SJCRH30 (cell line): ENCODE measurements around the gene PLA2G4F. TPM values are rescaled to one million over a fixed set of nuclear protein-coding genes. Genes with fewer than 3 reads are reported as not detected.

Experiments used
- DNase-seq, 2 experiments: peaks; one replicate each; pipeline ENCODE4 v3.0.0-alpha.2; 2015 to 2020
- H3K27ac ChIP-seq: fragments of 250-450 bp; sonication (Bioruptor Pico); 2 replicates; pipeline ENCODE4 v1.5.1; 2020; ENCODE audit warnings: mild to moderate bottlenecking, moderate library complexity
- H3K27me3 ChIP-seq: fragments of 250-450 bp; sonication (Bioruptor Pico); 2 replicates; pipeline ENCODE4 v1.5.1; 2020; ENCODE audit warnings: mild to moderate bottlenecking, moderate library complexity
- H3K36me3 ChIP-seq: fragments of 250-450 bp; sonication (Bioruptor Pico); 2 replicates; pipeline ENCODE4 v1.5.1; 2020; ENCODE audit warnings: mild to moderate bottlenecking, moderate library complexity
- H3K4me1 ChIP-seq: fragments of 250-450 bp; sonication (Bioruptor Pico); 2 replicates; pipeline ENCODE4 v1.5.1; 2020; ENCODE audit warnings: mild to moderate bottlenecking, moderate library complexity
- H3K4me3 ChIP-seq: fragments of 250-450 bp; sonication (Bioruptor Pico); 2 replicates; pipeline ENCODE4 v1.5.1; 2020; ENCODE audit warnings: mild to moderate bottlenecking, moderate library complexity
- H3K9me3 ChIP-seq: fragments of 250-450 bp; sonication (Bioruptor Pico); replicated peaks from 2 replicates; pipeline ENCODE4 v1.5.1; 2020; ENCODE audit warnings: mild to moderate bottlenecking, moderate library complexity
- total RNA-seq: library from RNA; depleted of rRNA; stranded (reverse); fragments of >200 nt; shearing (Covaris generic); gene quantifications from 2 replicates; pipeline ENCODE4 v1.2.3, GENCODE V29; 2014

The PLA2G4F gene
- total RNA-seq, 1 experiment from 2014 or later: not detected

DNA sequence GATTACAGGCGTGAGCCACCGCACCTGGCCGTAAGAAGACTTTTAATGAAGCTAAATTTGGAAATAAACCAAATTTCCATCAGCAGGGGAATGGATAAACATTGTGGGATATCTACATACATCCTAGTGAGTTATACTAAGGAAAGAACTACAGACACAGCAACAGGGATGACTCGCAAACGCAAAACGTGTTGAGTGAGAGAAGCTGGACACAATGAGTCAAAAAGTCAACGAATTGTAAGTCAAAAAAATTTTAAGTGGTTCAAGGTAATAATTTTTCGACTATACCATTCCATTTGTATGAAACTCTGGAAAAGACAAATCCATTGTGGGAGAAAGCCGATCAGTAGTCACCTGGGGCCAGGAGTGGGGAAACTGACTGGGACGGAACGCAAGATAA lies 19.9 kb downstream of the PLA2G4F start:
- Histone ChIP-seq H3K27me3 (no peaks in the 10 kb centered on the region), H3K27ac (no peak overlapping the region), H3K9me3 (no peaks in the 10 kb centered on the region), H3K4me1 (peaks cover 5% of the 10 kb centered on the region; the same call in 1 of the 2 replicates), H3K4me3 (no peak overlapping the region), H3K36me3 (no peaks in the 10 kb centered on the region)
- DNase-seq: no peak

DNA sequence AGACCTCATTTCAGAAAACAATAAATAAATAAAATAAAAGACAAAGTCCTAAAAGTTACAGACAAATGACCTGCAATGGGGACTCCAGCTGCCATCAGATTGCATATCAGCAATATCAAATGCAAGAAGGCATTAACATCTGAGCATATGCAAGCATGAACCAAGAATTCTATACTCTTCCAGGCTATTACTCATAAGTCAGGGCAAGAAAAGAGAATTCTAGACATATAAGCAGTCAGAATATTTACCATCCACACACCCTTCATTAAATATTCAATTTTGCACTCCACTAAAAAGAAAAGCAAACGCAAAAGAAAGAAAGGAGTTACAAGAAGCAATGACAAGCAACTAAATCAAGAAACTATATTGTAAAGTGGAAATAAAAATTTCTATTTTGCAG lies 21.1 kb downstream of the PLA2G4F start:
- Histone ChIP-seq H3K4me1 (peaks cover 6% of the 10 kb centered on the region; the same call in 1 of the 2 replicates), H3K9me3 (no peaks in the 10 kb centered on the region), H3K27ac (no peak overlapping the region), H3K36me3 (no peaks in the 10 kb centered on the region), H3K27me3 (no peaks in the 10 kb centered on the region), H3K4me3 (no peak overlapping the region)
- no peak for DNase-seq

DNA sequence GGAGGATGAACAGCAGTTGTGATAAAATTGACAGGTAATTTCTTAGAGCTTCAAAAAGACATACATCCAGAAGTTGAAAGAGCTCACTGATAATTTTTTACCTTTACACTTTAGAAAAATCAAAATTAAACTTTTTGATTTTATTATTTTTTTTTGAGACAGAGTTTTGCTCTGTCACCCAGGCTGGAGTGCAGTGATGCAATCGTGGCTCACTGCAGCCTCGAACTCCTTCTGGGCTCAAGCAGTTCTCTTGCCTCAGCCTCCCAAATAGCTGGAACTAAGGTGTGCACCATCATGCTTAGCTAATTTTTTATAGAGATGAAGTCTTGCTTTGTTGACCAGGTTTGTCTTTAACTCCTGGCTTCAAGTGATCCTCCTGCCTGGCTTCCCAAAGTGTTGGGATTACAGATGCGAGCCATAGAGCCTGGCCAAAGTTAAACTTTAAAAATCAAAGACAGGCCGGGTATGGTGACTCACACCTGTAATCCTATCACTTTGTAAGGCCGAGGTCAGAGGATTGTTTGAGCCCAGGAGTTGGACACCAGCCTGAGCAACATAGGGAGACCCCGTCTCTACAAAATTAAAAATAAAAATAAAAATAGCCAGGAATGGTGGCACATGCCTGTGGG lies 21.7 kb downstream of the PLA2G4F start:
- Histone ChIP-seq H3K27me3 (no peaks in the 10 kb centered on the region), H3K27ac (no peak overlapping the region), H3K36me3 (no peaks in the 10 kb centered on the region), H3K4me1 (peaks cover 6% of the 10 kb centered on the region; the same call in 1 of the 2 replicates), H3K4me3 (no peak overlapping the region), H3K9me3 (no peaks in the 10 kb centered on the region)
- DNase-seq: no peak

DNA sequence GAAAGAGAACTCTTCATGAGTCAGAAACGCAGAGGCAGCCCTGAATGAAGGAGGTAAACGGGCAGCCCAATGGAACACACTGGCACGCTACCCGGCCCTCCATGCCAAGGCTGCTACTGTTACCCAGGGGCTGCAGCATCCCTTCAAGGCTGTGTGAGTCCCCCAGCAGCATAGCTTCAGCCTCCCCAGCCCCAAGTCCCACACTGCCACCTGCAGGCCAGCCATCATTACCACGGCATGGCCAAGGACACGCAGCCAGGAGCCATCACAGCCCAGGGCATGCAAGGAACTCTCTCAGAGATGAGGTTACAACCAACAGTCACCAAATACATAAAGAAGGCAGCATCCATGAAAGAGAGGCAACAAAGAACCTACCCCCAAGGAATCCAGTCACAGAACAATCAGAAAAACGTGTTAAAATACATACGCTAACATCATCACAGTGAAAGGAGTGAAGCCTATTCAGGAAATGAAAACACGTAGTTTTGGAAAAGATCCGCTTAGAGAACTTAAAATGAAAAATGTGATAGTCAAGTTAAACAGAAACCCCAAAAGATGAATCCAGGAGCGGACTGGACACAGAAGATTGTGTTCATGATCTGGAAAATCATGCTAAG lies 22.4 kb downstream of the PLA2G4F start:
- Histone ChIP-seq H3K4me1 (peaks cover 6% of the 10 kb centered on the region; the same call in 1 of the 2 replicates), H3K36me3 (no peaks in the 10 kb centered on the region), H3K9me3 (no peaks in the 10 kb centered on the region), H3K27ac (no peak overlapping the region), H3K4me3 (no peak overlapping the region), H3K27me3 (no peaks in the 10 kb centered on the region)
- peak; percentile 80 to 83 for DNase-seq

DNA sequence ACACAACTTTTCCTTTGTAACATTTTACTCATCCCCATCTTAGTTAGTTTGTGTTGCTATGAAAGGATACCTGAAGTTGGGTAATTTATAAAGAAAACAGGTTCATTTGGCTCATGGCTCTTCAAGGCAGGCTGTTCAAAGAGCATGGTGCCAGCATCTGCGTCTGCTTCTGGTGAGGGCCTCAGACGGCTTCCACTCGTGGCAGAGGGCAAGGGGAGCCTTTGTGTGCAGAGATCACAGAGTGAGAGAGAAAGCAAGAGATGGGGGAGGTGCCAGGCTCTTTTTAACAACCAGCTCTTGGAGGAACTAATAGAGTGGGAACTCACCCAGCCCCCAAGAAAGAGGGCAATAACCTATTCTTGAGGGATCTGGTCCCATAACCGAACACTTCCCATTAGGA lies 23.1 kb downstream of the PLA2G4F start:
- H3K36me3 ChIP-seq: no peaks in the 10 kb centered on the region
- H3K27ac ChIP-seq: no peak overlapping the region
- no peak for DNase-seq
- H3K4me3 ChIP-seq: no peak overlapping the region
- no peaks in the 10 kb centered on the region for H3K9me3 ChIP-seq
- H3K4me1 ChIP-seq: peaks cover 6% of the 10 kb centered on the region; the same call in 1 of the 2 replicates
- H3K27me3 ChIP-seq: no peaks in the 10 kb centered on the region

DNA sequence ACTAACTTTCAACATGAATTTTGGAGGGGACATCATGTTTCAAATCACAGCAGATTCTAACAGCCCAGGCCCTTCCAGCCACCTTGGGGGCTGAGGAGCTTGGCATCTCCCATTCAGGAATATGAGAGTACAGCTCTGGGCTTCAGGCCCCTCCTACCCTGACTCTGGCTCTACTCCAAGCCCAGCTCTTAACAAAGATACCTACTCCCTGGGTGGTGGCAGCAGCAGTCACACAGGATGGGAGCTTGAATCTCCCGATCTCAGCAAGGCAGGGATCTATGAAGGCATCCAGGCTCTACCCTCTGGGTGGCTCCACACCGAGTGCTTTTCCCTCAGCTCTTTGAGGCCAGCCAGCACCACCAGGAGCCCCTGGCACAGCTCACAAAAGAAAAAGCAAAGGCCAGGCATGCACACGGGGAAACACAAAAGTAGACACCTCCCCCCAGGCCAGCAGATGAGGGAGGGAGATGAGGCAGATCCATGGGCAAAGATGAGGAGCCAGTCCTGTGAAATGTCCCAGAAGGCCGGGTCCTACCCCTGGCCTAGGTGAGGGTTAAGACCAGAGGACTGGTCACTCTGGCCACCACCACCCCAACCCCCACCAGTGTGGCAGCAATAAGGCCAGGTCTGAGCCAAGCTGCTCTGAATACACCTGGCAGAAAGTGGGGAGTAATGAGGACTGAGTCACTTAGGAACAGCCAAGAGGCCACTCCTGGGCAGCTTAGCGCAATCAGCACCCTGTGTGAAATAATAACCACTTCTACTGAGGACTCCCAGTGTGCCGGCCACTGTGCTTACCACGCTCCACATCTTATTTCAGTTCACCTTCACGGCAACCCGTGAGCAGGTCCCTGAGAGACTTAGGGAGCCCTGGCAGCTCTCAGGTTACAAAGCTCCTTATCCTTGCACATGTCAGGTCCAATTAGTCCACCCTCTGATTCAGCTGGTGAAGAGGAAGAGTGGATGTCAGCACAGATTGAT lies 24.3 kb downstream of the PLA2G4F start:
- no peaks in the 10 kb centered on the region for H3K36me3 ChIP-seq
- peak; percentile 49 to 69 for DNase-seq

DNA sequence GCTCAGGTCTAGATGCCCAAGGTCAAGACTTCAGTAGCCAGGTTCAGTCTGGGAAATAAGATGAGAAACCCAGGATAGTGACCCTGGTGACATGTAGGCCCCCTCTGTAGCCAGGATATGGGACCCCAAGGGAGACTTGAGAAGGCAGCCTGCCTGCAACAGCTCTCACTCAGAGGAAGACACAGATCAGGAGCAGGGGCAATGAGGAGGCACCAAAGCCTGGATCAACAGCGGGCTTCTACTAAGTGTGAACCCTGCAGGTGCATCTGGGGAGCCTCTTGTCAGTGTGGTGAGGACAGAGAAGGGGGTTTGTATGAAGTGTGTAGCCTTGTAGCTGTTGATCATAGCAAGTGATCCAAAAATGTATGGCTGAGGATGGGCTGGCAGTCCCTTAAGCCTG lies 25.4 kb downstream of the PLA2G4F start:
- Histone ChIP-seq H3K9me3 (no peaks in the 10 kb centered on the region), H3K4me1 (peaks cover 6% of the 10 kb centered on the region; the same call in 1 of the 2 replicates), H3K27me3 (no peaks in the 10 kb centered on the region), H3K36me3 (no peaks in the 10 kb centered on the region), H3K27ac (no peak overlapping the region), H3K4me3 (no peak overlapping the region)
- no peak for DNase-seq

More for the DNA sequence above, 24.3 kb downstream of the PLA2G4F start:
- Histone ChIP-seq H3K27me3 (no peaks in the 10 kb centered on the region), H3K27ac (no peak overlapping the region), H3K4me1 (peaks cover 6% of the 10 kb centered on the region; the same call in 1 of the 2 replicates), H3K9me3 (no peaks in the 10 kb centered on the region), H3K4me3 (no peak overlapping the region)

DNA sequence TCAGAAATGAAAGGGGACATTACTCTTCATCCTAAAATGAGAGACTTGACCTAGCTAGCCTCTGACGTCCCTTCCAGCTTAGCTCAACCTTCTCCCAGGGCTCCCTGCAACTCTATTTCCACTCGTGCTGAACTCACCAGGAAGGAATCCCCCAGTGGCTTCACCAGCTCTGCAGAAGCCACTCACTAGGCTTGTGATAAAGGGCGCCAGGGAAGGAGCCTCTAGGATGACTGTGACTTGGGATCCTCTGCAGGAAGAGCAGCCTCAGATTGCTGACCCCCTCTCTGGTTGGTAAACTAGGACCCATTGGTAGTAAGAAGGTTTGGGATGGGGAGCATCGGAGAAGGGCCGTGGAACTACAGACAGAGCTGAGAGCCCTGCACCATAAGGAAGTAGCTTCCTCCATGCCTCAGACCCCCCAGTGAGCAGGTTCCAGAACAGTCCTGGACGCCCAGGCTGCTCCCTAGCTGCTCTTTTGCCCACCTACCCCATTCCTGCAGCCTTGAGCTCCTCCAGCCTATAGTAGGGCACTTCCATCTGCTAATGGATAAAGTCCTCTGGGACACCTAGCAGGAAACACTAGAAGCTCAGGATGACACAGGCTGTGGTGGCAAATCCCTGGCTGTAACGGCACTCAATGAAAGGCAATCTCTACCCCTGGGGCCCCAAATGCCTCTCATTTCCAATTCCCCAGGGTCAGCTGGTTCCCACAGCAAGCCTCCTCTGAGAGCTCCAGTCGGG lies 26.0 kb downstream of the PLA2G4F start:
- Histone ChIP-seq H3K4me1 (peaks cover 6% of the 10 kb centered on the region; the same call in 1 of the 2 replicates), H3K9me3 (no peaks in the 10 kb centered on the region), H3K36me3 (no peaks in the 10 kb centered on the region), H3K4me3 (no peak overlapping the region), H3K27ac (no peak overlapping the region), H3K27me3 (no peaks in the 10 kb centered on the region)
- DNase-seq: peak in 1 of 2 experiments; percentile 51

DNA sequence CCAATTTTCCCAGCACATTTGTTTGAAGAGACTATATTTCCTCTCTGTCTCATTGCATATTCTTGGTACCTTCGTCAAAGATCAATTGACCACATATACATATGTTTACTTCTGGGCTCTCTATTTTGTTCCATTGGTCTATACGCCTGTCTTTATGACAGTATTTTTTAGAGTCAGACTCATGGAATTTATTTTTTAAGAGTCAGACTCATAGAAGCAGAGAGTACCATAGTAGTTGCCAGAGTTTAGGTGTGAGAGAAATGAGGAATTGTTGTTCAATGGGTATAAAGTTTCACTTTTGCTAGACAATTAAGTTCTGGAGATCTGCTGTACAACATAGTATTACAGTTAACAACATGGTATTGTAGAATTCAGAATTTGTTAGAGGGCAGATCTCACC lies 27.1 kb downstream of the PLA2G4F start:
- H3K4me1 ChIP-seq: peaks cover 6% of the 10 kb centered on the region; the same call in 1 of the 2 replicates
- no peak overlapping the region for H3K27ac ChIP-seq
- H3K4me3 ChIP-seq: no peak overlapping the region
- no peaks in the 10 kb centered on the region for H3K36me3 ChIP-seq
- no peak for DNase-seq
- H3K9me3 ChIP-seq: no peaks in the 10 kb centered on the region
- no peaks in the 10 kb centered on the region for H3K27me3 ChIP-seq

DNA sequence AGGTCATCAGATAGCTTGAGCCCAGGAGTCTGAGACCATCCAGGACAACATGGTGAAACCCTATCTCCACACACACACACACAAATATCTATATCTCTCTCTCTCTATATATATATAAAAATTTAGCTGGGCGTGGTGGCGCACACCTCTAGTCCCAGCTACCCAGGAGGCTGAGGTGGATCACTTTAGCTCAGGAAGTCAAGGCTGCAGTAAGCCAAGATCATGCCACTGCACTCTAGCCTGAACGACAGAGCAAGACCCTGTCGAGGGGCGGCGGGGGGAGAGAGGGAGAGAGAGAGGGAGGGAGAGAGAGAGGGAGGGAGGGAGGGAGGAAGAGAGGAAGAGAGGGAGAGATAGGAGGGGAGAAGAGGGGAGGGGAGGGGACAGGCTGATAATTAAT lies 28.0 kb downstream of the PLA2G4F start:
- Histone ChIP-seq H3K9me3 (no peaks in the 10 kb centered on the region), H3K27ac (no peak overlapping the region), H3K4me3 (no peak overlapping the region), H3K36me3 (no peaks in the 10 kb centered on the region), H3K4me1 (peaks cover 6% of the 10 kb centered on the region; the same call in 1 of the 2 replicates), H3K27me3 (no peaks in the 10 kb centered on the region)
- no peak for DNase-seq

DNA sequence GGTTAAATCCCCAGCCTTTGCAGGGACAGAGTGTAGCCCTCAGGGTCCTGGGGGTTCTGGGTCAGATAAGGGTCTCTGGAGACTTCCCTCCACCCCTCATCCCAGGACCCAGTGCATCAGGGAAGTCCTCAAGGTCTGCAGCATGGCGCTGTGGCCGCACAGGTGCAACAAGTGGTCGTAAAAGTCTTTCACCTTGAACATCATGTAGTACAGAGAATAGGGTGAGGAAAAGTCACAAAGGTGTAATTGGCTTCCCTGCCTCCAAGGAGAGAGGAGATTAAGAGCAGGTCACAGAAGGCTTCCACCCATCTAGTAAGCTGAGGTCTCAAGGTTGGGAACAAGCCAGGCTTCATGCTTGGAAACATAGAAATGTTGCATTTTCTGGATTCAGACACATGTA lies 32.9 kb downstream of the PLA2G4F start:
- no peak overlapping the region for H3K27ac ChIP-seq
- H3K4me1 ChIP-seq: peaks cover 2% of the 10 kb centered on the region; the same call in 1 of the 2 replicates
- H3K36me3 ChIP-seq: no peaks in the 10 kb centered on the region
- no peaks in the 10 kb centered on the region for H3K9me3 ChIP-seq
- no peak for DNase-seq
- no peaks in the 10 kb centered on the region for H3K27me3 ChIP-seq
- no peak overlapping the region for H3K4me3 ChIP-seq

DNA sequence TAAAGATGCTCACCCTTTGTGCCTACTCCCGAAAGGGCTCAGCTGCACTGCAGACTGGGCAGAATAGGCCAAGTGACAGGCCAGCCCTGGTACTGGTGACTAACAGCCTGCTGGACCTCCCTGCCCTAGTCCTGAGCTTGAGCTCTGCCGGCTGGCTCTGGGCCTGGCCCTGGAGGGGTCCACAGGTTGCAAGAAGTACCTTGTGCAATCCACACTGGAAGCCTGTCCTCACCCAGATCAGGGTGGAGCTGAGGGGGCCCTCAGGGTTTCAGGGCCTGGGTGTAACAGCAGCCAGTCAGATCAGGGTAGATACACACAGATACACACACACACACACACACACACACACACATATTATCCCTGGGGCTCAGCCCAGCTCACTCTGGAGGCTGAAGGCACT lies 34.8 kb downstream of the PLA2G4F start:
- DNase-seq: no peak
- H3K27me3 ChIP-seq: no peaks in the 10 kb centered on the region
- H3K36me3 ChIP-seq: no peaks in the 10 kb centered on the region
- peaks cover 4% of the 10 kb centered on the region; the same call in 1 of the 2 replicates for H3K4me1 ChIP-seq
- no peak overlapping the region for H3K27ac ChIP-seq
- H3K4me3 ChIP-seq: no peak overlapping the region
- H3K9me3 ChIP-seq: no peaks in the 10 kb centered on the region

DNA sequence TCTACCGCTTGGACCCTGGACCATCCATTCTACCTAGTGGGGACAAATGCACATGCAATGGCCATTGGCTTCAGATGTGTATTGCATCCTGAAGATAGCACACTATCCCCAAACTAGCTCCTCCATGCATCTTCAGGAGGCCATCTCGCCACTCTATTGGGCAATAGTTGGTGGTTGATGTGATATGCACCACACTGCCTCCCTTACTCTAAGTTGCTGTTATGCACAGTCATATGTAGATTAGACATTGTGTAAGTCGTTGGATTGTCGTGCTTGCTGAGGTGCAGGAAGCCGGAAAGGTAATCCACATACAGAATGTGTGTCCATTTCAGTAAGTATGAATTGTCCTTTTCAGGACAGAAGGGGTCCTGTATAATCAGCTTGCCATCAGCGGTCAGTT lies 35.4 kb downstream of the PLA2G4F start:
- H3K4me1 ChIP-seq: peaks cover 4% of the 10 kb centered on the region; the same call in 1 of the 2 replicates
- DNase-seq: no peak
- H3K36me3 ChIP-seq: no peaks in the 10 kb centered on the region
- no peak overlapping the region for H3K4me3 ChIP-seq
- no peaks in the 10 kb centered on the region for H3K9me3 ChIP-seq
- no peak overlapping the region for H3K27ac ChIP-seq
- no peaks in the 10 kb centered on the region for H3K27me3 ChIP-seq

DNA sequence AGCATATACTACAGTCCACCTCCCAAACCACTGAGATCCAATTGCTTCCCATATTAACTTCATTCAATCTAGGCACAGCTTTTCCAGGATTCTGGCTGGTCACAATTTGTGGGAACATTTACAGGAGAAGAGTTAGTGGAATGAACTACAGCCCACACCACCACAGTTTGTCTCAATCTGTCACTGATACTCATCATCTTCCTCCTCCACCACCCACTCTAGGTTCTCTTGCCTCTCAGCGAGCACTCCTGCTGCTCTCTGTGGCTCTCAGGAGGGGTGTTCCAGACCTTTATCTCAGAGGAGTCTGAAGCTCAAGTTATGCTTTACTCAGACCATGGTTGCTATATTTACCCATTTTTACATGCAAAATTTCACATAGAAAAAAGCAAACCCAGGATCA lies 36.2 kb downstream of the PLA2G4F start:
- Histone ChIP-seq H3K36me3 (no peaks in the 10 kb centered on the region), H3K9me3 (no peaks in the 10 kb centered on the region), H3K4me1 (peaks cover 4% of the 10 kb centered on the region; the same call in 1 of the 2 replicates), H3K27ac (no peak overlapping the region), H3K4me3 (no peak overlapping the region), H3K27me3 (no peaks in the 10 kb centered on the region)
- DNase-seq: no peak
